ENCODE results near the gene LIPI.
"Not testable (repeated sequence)": the region's sequence is repeated elsewhere in the genome, so short reads cannot be mapped to it uniquely, and the experiment has no call there.

Gene LIPI

DNA sequence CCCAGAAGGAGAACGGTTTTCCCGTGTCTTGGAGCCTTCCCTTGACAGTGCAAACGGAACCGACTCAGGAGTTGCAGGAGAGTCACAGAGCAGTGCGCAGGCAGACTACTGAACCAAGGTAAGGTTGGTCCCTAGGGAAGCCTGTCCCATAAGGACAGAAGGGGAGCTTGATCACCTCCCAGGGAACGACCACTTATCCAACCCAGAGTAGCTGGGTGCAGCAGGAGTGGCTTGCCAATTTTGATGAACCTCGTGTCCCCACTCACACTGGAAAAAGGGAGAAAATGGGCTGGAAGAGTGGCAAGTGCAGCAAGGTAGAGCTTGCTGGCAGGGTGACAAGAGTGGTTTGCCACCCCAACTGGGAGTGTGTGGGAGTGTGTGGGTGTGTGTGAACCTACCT, 95.1 kb downstream of the LIPI start:
- no peak for DNase-seq

DNA sequence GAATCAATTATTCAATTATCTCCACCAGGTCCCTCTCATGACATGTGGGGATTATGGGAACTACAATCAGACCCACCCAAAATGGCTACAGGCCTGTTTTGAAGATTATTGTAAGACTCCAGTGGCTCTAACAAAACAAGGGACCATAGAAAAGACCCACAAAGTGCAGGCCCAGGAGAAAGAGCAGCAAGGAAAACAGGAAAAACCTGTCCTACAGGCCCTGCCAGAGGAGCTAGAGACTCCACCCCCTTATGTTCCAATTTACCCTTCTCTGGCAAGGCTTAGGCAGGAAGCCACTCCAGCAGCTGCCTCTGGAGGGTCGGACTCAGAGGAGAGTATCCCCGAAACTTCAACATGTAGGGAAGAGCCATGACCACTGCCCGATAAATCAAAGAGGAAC, 96.5 kb downstream of the LIPI start:
- DNase-seq = no peak

DNA sequence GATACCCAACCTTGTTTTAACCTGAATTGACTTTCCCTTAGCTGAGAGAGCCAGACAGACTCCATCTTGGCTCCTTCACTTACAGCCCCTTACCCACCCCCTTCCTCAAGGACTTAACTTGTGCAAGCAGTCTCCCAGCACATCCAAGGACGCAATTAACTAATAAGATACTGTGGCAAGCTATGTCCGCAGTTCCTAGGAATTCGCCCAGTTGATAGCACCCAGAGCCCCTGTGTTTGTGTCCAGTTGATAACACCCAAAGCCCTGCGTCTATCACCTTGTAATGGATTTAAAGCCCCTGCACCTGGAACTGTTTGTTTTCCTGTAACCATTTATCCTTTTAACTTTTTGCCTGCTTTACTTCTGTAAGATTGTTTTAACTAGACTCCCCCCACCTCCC, 106.2 kb downstream of the LIPI start:
- not testable (repeated sequence) for DNase-seq

DNA sequence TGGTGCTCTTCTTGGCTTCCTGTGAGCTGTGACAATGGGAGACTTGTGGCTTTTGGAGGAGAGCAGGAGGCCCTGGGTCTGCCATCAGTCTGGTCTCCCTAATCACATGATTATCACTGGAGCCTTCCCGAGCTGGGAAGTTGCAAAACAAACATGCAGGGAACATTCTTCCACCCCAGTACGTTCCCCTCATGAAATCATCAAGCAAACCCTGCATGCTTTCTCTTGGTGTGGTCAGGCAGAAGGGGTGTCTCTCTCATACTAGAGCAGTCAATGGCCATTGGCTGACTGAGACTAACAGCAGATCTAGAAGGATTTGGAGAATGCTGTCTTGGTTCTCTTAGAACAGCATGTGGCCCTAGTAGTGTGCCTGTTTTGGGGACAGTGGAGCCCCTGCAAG, 111.2 kb downstream of the LIPI start:
- DNase-seq = no peak

DNA sequence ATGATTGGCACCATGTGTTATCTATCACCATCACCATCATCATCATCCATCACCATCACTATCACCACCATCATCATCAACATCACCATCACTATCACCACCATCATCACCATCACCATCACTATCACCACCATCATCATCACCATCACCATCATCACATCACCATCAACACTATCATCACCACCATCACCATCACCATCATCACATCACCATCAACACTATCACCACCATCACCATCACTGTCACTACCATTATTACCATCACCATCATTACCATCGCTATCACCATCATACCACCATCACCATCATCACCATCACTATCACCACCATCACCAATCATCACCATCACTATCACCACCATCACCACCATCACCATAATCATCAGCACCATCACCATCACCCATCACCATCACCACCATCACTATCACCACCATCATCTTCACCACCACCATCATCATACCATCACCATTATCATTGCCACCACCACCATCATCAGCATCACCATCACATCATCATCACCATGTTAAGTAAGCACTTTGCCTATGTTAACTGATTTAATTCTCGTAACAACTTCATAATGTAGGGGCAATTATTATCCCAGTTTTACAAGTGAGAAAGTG, 112.8 kb downstream of the LIPI start:
- DNase-seq = no peak

DNA sequence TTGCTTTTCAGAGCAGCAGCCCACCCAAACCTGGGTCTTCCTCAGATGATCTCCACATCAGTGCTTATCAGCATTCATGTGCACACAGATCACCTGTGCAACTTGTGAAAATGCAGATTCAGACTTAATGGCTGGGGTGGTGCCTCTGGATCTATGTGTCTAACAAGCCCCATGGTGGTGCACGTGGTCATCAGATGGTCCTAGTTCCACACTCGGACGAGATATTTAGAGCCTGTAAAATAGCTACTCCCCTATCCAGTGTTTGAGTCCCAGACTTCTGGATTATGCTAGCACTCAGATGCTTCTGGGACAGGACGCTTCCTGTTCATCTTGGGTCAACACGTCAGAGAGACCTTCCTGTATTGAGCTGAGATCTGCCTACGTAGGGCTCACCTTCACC, 114.2 kb downstream of the LIPI start:
- no peak for DNase-seq

DNA sequence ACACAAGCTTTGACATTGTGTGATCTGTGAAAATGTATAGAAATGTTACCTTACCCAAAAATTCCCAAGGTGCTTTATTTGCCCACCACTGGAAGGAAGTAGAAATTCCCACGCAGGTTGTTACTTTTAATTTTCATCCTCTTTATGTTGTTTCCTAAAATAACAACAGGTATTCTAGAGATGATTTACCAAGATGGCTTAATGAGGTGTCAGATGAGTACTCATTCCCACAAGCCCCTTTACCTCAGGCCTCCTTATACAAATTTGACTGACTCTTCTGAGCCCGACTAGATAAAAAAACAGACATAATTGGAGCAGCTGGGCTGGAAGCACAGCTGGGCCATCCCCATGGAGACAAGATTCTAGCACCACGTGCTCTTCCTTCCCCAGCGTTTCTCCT, 114.6 kb downstream of the LIPI start:
- no peak for DNase-seq

DNA sequence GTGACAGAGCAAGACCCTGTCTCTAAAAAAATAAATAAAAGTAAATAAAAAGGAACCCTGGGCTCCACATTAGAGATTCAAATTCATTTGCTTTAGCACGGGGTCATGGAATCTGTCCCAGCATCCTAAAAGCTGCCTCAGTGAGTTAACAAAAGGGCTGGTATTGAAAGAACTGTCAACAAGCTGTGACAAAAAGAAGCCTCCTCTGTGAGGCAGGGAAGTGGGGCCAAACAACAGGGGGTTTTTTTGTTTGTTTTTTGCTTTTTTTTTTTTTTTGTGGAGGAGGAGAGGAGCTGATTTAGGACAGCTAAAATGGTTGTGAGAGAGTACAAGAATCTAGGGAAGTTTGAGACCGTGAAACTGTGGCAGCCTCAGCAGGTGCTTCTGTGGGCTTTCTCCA, 115.7 kb downstream of the LIPI start:
- DNase-seq = no peak

DNA sequence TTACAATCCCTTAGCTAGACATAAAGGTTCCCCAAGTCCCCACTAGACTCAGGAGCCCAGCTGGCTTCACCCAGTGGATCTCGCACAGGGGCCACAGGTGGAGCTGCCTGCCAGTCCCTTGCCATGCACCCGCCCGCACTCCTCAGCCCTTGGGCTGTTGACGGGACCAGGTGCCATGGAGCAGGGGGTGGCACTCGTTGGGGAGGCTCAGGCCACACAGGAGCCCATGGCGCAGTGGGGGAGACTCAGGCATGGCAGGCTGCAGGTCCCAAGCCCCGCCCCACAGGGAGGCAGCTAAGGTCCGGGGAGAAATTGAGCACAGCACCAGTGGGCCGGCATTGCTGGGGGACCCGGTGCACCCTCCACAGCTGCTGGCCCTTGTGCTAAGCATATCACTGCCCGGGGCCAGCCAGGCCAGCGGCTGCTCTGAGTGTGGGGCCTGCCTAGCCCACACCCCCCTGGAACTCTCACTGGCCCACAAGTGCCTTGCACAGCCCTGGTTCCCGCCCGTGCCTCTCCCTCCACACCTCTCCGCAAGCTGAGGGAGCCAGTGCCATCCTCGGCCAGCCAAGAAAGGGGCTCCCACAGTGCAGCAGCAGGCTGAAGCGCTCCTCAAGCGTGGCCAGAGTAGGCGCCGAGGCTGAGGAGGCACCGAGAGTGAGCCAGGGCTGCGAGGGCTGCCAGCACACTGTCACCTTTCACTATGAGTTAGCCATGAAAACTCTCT, 117.8 kb downstream of the LIPI start:
- DNase-seq = no peak

DNA sequence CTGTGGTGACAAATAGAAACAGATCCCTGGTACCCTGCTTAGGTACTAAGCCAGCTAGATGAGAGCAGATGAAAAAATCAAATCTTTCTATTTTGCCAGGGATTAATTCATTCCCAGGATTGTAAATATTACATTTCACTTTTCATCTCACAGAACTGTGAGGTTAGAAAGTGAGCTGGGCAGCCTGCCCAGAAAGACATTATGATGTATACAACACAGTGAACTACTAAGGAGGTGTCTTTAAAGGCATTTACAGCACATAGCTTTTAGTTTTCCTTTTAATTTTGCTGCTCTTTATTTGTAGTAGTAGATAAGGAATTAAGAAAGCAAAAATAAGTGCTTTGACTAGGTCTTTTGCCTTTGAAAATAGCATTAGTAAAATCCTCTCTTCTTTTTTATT, 120.6 kb downstream of the LIPI start:
- DNase-seq = not testable (repeated sequence)

DNA sequence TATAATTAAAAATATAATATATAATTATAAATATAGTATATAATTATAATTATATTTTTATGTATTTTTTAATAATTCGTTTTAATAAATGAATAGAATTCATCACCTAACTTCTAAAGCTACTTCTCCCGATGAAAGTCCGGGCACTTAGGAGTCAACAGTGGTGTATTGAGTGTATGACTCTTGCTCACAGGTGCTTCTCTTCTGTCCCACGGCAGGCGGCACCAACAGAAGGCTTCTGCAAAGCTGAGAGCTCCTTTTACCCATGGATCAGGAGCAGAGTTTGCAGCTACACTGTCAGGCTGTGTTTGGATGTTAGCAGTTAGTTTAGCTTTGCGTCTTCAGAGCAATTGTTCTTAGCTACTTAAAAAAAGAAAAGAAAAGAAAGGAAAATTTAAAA, 122.4 kb downstream of the LIPI start:
- no peak for DNase-seq

DNA sequence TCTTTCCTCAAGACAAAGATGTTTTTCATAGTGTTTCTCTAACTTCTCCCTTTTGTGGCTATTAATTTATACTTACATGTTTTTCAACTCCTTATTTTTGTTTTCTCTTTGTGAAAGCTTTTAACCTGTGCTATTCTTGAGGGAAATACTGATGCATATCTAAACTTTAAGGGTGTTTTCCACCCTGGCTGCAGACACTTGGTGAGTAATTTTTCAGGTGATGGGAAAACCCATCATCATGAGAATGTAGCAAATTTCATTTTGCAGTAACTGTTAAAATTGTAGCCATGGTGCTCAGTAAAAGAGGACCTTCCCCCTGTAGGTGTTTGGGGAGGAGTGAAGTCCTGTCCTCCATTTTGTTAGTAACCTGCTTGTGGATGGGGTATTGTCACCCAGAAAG, 124.2 kb downstream of the LIPI start:
- no peak for DNase-seq

DNA sequence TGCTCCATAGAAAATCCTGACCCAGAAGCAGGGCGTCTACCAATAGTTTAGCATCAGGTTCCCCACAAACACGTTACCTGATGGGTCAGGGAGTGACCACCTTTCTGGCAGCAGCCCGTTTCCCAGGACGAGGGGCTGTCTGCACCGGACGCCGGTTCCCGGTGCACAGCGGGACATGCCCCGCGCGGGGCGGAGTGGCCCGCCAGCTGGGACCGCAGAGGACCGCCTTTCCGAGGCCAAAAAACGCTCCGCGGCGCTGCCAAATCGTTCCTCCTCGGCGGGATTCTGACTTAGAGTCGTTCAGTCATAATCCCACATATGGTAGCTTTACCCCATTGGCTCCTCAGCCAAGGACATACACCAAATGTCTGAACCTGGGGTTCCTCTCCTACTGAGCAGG, 126.1 kb downstream of the LIPI start:
- no peak for DNase-seq

DNA sequence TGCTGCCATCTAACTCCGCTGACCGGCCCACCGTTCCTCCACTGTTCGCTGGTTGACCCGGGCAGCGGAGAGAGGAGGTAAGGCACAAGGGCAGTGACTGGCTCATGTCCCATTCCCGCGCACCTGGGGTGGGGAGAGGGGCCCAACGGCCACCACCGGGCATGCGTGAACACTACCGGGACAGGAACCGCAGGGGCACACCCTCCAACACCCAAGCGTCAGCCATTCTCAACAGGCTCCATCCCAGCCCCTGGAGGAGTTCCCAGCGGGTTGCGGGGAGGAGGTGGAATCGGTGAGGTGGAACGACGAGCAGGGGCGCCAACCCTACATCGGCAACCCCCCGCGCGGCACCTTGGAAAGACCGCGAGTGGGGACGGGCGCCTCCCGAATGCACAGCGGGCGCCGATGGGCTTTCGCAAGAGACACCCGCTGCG, 126.7 kb downstream of the LIPI start:
- DNase-seq = no peak

DNA sequence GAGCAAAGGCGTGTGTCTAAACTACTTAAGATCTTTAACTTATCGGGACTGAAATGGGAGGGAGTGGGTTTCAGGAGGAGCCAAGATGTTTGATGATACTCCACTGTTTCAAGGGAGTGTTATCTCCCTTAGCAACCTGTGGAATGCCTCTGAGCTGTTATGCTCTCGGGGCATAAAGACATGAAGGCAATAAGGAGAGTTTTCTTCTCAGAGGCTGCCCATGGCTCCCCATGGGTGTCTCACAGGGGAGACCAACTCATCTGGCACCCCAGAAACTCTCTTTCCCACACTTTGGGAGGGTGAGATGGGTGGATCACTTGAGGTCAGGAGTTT, 130.0 kb downstream of the LIPI start:
- DNase-seq = no peak

DNA sequence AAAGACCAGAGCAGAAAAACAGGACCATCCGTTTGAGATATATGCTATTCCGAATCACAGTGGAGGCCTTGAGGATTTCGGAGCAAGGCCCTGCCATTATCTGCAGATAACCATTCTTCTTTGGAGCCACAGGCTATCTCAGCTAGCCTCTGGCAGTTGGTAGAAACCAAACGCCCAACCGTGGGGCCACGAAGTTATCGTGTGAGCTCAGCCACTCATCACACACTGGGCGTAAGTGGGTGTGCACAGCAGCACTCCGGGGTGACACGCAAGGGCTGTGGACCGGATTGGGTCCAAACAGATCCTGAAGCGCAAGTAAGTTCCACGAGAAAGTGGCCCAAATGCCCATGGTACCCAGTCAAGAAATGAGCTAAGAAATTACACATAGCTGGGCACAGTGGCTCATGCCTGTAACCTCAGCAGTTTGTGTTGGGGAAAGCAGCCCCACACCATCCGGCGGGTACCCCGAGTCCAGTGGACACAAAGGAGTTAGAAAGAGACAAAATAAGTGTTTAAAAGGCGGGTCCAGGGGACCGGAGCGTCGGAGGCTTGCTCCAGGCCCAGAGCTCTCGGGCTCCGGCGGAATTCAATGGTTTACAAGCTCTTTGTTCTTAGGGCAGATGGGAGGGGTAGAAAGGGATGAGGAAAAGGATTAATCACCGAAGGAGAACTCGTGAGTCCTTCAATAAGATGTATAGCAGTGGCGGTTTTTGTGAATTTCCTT, 130.6 kb downstream of the LIPI start:
- no peak for DNase-seq

DNA sequence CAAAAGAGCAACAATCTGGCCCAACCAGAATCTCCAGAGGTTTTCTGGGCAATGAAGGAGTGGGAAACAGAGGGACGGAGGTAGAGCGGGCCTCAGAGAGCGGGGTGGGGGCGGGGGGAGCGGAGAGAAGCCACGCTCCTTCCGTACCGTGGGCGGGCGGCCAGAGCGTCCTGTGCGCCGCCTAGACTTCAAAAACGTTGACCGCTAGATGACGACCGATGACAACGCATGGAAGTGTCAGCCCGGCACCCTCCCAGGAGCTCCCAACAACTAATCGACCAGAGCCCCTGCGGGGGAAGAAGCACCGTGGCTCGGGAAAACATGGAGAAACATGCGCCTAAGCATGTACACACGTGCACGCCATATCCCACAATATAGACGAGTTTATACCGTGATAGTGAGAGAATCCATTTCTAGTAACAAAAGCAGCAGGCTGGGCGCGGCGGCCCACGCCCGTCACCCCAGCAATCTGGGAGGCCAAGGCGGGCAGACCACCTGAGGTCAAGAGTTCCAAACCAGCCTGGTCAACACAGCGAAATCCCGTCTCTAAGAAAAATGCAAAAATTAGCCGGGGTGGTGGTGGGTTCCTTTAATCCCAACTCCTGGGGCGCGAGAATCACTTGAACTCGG, 131.9 kb downstream of the LIPI start:
- DNase-seq = no peak

DNA sequence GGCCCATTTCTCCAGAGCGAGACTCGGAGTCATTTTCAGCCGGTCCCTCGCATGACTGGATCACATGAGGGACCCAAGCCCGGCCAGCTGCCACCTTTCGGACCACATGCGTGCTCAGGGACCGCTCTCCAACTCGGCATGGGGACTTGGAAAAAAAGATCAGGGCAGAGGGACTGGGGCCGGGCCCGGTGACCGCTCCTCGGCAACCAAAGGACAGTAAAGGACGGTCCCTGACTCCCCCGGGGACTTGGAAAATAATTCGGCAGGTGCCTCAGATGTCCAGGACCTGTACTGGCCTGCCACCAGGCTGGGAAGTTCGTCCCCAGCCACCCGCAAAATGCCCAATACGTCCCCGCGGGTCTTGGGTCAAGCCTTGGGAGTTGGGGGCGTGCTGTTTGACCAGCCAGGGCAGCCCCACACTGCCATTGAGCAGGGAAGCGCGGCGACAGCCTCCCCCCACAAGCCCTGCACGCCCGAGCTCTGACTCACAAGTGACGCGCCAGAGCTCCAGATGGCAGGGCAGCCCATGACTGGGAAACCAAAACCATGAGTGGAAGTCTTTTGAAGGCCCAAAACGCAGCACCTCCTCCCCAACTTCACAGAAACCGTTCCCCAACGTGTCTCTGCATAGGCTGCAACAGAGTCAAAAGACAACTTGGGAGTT, 134.5 kb downstream of the LIPI start:
- no peak for DNase-seq

DNA sequence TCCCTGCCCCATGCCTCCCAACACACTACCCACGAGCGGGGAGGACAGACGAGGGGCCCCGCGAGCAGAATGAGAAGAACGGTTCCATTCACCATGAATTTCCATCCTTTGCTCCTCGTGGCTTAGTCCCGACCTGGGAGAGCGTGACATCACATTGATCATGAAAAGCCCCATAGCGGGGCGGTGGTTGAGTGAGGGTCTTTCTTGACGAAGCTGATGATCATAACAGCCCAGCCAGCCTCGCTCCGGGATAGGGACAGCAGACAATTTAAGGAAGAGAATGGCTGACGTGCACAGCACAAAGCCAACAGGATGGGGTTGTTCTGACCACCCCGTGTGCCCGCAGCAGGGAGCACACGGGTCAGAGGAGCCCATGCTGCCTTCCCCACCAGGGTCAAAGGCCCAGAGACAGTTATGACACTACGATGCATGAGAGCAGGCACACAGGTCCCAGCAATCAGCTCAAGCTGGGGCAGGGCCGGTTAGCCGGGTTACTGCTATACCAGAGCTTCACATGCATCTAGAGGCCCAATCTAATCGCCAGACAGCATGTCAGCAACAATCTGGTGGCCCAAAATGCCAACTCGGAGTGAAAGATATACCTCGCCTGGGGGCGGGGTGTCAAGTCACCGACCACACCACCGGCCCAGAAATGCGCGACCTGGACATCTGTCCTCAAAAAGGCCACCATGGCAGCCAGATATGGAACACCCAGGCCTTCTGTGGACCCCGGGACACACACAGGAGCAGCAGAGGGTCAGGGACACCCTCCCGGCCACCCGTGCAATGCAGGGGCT, 135.2 kb downstream of the LIPI start:
- no peak for DNase-seq

DNA sequence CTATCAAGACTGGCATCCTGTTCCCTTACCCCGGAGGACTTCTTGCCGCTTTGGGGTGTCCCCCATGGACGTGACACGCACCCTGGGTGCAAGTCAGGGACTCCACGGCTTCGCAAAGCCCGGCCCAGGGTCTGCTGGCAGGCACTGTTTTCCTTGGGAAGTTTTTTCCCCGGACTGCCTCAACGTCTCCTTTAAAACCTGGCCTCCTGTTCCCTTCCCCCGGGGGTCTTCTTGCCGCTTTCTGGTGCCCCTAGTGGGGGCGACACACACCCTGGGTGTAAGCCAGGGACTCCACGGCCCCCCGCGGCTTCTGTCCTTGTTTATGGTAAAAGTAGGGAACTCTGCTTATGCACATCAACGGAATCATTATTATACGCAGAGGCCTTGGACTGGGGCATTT, 136.6 kb downstream of the LIPI start:
- DNase-seq = no peak

DNA sequence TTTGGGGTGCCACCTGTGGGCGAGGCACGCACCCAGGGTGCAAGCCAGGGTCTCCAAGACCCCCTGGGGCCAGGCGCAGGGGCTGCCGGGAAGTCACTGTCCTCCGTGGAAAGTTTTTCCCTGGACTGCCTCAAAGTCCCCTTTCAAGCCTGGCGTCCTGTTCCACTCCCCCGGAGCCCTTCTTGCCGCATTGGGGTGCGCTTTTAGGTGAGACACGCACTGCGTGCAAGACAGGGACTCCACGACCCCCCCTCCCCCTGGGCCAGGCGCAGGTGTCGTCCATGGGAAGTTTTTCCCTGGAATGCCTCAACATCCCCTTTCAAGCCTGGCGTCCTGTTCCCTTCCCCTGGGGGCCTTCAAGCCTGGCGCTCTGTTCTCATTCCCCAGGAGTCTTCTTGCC, 137.1 kb downstream of the LIPI start:
- no peak for DNase-seq

DNA sequence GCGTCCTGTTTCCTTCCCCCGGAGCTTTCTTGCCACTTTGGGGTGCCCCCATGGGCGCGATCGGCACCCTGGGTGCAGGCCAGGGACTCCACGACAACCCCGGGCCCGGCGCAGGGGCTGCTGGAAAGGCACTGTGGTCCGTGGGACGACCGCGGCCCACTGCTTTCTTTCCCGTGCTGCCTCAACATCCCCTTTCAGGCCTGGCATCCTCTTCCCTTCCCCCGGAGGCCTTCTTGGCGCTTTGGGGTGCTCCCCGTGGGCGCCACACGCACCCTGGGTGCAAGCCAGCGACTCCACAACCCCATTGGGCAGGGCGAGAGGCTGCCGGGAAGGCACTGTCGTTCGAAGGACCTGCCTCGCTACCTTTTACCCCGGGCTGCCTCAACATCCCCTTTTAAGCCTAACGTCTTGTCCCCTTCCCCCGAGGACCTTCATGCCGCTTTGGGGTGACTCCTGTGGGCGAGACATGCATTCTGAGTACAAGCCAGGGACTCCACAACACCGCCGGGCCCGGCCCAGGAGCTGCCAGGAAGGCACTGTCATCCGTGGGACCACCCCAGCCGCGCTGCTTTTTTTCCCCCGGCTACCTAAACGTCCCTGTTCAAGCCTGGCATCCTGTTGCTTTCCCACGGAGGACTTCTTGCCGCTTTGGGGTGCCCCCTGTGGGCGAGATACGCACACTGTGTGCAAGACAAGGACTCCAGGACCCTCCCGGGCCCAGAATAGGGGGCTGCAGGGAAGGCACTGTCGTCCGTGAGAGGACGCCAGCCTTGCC, 137.8 kb downstream of the LIPI start:
- no peak for DNase-seq
